Upper lobe of right lung (tissue), 1 donor: ENCODE measurements around the gene SYCP1. TPM values are rescaled to one million over a fixed set of nuclear protein-coding genes. Genes with fewer than 3 reads are reported as not detected.
A peak's percentile ranks its signal among the peaks of the same experiment; 100 is the strongest.

Source experiments
- ATAC-seq: fragments of 200-7000 bp; cut with Tn5 transposase; one replicate; pipeline ENCODE4 v1.9.1; 2020; ENCODE audit warnings: mild to moderate bottlenecking, moderate library complexity
- DNase-seq: peaks from one replicate; pipeline ENCODE4 v3.0.0-alpha.2; 2020
- H3K27ac ChIP-seq: fragments of 200-600 bp; one replicate; pipeline ENCODE4 v1.8.0; 2022
- H3K27me3 ChIP-seq: fragments of 200-600 bp; one replicate; pipeline ENCODE4 v1.8.0; 2022; ENCODE audit warnings: mild to moderate bottlenecking
- H3K36me3 ChIP-seq: fragments of 200-600 bp; one replicate; pipeline ENCODE4 v1.8.0; 2022
- H3K4me1 ChIP-seq: fragments of 200-600 bp; one replicate; pipeline ENCODE4 v1.8.0; 2022
- H3K4me3 ChIP-seq: fragments of 200-600 bp; one replicate; pipeline ENCODE4 v1.8.0; 2022; ENCODE audit warnings: mild to moderate bottlenecking
- H3K9me3 ChIP-seq: fragments of 200-600 bp; one replicate; pipeline ENCODE4 v1.8.0; 2022
- CTCF ChIP-seq: fragments of 200-600 bp; IDR thresholded peaks from one replicate; pipeline ENCODE4 v1.8.0; 2022; ENCODE audit warnings: antibody characterized with exemption
- intact Hi-C: fragments of 100-400 bp; cut with DNase I; formaldehyde crosslinking; loops from one replicate; pipeline ENCODE4 v1.11.0; 2022
- total RNA-seq: library from RNA; stranded (reverse); fragmentation: NEBNext Ultra II Directional; extraction: Animal tissue kit (Norgen Biotek cat#: 25700); gene quantifications from one replicate; pipeline ENCODE4 v1.2.1, GENCODE V29; 2021
- donor health status: DM: no; HTN: yes; CAD: no; lungs with severe emphysema.

SYCP1 gene
- total RNA-seq, 1 donor from 2014 or later = not detected

- Histone ChIP-seq H3K9me3 (no peaks in the 10 kb centered on the region), H3K4me3 (no peak overlapping the region), H3K27ac (no peak overlapping the region), H3K4me1 (no peaks in the 10 kb centered on the region), H3K36me3 (no peaks in the 10 kb centered on the region), H3K27me3 (no peaks in the 10 kb centered on the region)
- ATAC-seq (no peak), DNase-seq (no peak)
- intact Hi-C loops = no loop called here
- TF ChIP-seq CTCF = no peak
Observed at GRCh38 chr1:114926607-114927006, 71.9 kb downstream of the SYCP1 start.

- ATAC-seq (no peak), DNase-seq (no peak)
- Histone ChIP-seq H3K27ac (no peak overlapping the region), H3K27me3 (no peaks in the 10 kb centered on the region), H3K36me3 (no peaks in the 10 kb centered on the region), H3K4me3 (no peak overlapping the region), H3K4me1 (no peaks in the 10 kb centered on the region), H3K9me3 (no peaks in the 10 kb centered on the region)
- intact Hi-C loops = no loop called here
- no peak for TF ChIP-seq CTCF
Observed at GRCh38 chr1:114927401-114927800, 72.7 kb downstream of the SYCP1 start.

- H3K4me3 ChIP-seq = no peak overlapping the region
- no peaks in the 10 kb centered on the region for H3K4me1 ChIP-seq
- no peak for DNase-seq
- no peaks in the 10 kb centered on the region for H3K9me3 ChIP-seq
- no peak overlapping the region for H3K27ac ChIP-seq
- no peaks in the 10 kb centered on the region for H3K36me3 ChIP-seq
- TF ChIP-seq CTCF = no peak
- intact Hi-C loops = no loop called here
- H3K27me3 ChIP-seq = no peaks in the 10 kb centered on the region
- no peak for ATAC-seq
Observed at GRCh38 chr1:114956570-114956969, 101.9 kb downstream of the SYCP1 start.

GRCh38 chr1:114959423-114959822 is 104.8 kb downstream of the SYCP1 start:
- no peak for TF ChIP-seq CTCF
- no peaks in the 10 kb centered on the region for H3K4me1 ChIP-seq
- no peaks in the 10 kb centered on the region for H3K27me3 ChIP-seq
- intact Hi-C loops = no loop called here
- no peaks in the 10 kb centered on the region for H3K9me3 ChIP-seq
- H3K36me3 ChIP-seq = no peaks in the 10 kb centered on the region
- DNase-seq (no peak), ATAC-seq (no peak)
- H3K27ac ChIP-seq = no peak overlapping the region
- no peak overlapping the region for H3K4me3 ChIP-seq

- Histone ChIP-seq H3K36me3 (no peaks in the 10 kb centered on the region), H3K27me3 (peaks cover 3% of the 10 kb centered on the region), H3K4me3 (no peak overlapping the region), H3K27ac (no peak overlapping the region), H3K4me1 (no peaks in the 10 kb centered on the region), H3K9me3 (no peaks in the 10 kb centered on the region)
- ATAC-seq (no peak), DNase-seq (no peak)
- intact Hi-C loops = loop anchor here (5.0 kb wide), 1 partner anchor 135 kb away; no protein-coding TSS in a partner anchor
- TF ChIP-seq CTCF = no peak
Observed at GRCh38 chr1:114976891-114977290, 122.2 kb downstream of the SYCP1 start.

GRCh38 chr1:114979278-114979891 is 124.7 kb downstream of the SYCP1 start:
- Histone ChIP-seq H3K9me3 (no peaks in the 10 kb centered on the region), H3K36me3 (no peaks in the 10 kb centered on the region), H3K4me1 (no peaks in the 10 kb centered on the region), H3K27ac (no peak overlapping the region), H3K4me3 (no peak overlapping the region), H3K27me3 (peaks cover 3% of the 10 kb centered on the region)
- peak; percentile 80 for ATAC-seq
- DNase-seq = no peak
- peak; percentile 90 for TF ChIP-seq CTCF
- intact Hi-C loops = loop anchor here (5.0 kb wide), 1 partner anchor 133 kb away; no protein-coding TSS in a partner anchor
